Inflammatory macrophage treated with lipopolysaccharide for 1 hour (primary cell): ENCODE results near the gene NOP10.
"Not testable (repeated sequence)": the region's sequence is repeated elsewhere in the genome, so short reads cannot be mapped to it uniquely, and the experiment has no call there.

Source experiments
- DNase-seq, 2 donors: peaks; one replicate each; pipeline ENCODE4 v3.0.0-alpha.2; 2020 to 2022

NOP10 gene

DNA sequence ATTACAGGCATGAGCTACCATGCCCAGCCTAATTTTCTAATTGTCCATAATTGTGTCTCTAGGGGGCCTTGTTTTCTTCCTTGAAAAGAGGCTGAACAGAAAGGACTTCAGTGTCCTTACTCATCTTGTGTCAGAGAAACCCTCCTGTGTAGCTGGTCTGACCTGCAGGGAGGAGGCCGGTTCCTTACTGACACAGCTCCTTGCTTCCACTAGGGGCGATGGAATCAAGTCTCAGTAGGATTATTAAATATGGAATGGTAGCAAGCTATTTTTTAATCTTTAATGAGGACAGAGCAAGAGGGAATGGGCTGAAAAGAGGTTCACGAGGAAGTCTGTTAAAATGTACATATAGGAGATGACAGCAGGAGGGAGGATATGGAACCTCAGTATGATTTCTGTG is 15.4 kb upstream of the NOP10 start:
- no peak for DNase-seq

DNA sequence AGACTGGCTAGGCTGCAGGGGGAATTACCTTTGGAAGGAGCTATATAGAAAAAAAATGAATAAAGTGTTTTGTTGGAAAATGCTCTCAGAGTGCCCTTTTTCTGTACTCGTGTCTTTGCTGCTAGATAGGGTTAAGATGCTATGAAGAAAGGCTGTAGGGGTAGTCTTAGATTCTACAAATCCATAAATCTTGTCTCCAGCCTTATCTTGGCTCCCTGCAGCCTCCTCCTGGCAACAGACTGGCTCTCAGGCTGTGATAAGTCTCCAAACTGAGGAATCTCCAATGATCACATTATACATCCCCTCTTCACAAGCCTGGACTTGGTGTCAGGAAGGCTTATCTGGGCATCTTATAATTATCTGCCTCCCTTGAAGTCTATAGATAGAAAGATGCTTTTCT is 14.7 kb upstream of the NOP10 start:
- no peak for DNase-seq

GRCh38 chr15:34355241-34355640 is 12.3 kb upstream of the NOP10 start:
- peak in 1 of 2 donors; percentile 25 for DNase-seq

DNA sequence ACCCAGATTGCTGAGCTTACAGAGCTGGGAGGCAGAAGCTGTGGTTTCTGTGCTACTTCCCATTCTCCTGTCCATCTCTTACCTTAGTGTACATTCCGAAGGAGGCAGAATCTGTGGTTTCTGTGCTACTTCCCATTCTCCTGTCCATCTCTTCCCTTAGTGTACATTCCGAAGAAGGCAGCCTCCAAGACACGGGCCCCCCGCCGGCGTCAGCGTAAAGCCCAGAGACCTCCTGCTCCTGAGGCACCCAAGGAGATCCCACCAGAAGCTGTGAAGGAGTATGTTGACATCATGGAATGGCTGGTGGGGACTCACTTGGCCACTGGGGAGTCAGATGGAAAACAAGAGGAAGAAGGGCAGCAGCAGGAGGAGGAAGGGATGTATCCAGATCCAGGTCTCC is 11.3 kb upstream of the NOP10 start:
- DNase-seq = no peak

DNA sequence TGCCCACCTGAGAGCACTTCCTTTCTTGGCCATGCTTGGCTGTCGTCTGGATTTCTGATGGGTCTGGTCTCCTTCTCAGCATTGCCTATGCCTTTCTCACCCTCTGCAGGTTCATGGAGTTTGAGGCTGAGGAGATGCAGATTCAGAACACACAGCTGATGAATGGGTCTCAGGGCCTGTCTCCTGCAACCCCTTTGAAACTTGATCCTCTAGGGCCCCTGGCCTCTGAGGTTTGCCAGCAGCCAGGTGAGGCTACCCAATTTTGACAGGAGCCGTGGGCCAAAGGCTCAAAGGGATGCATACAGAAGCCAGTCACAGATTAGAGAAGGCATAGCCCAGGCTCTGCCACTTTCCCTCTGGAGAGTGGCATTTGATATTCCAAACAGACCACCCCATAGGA is 10.7 kb upstream of the NOP10 start:
- no peak for DNase-seq

- not testable (repeated sequence) for DNase-seq
Measured at GRCh38 chr15:34352996-34353395, 10.1 kb upstream of the NOP10 start.

GRCh38 chr15:34349769-34350168 is 6.8 kb upstream of the NOP10 start:
- no peak for DNase-seq

GRCh38 chr15:34348735-34349300 is 5.9 kb upstream of the NOP10 start:
- no peak for DNase-seq

DNA sequence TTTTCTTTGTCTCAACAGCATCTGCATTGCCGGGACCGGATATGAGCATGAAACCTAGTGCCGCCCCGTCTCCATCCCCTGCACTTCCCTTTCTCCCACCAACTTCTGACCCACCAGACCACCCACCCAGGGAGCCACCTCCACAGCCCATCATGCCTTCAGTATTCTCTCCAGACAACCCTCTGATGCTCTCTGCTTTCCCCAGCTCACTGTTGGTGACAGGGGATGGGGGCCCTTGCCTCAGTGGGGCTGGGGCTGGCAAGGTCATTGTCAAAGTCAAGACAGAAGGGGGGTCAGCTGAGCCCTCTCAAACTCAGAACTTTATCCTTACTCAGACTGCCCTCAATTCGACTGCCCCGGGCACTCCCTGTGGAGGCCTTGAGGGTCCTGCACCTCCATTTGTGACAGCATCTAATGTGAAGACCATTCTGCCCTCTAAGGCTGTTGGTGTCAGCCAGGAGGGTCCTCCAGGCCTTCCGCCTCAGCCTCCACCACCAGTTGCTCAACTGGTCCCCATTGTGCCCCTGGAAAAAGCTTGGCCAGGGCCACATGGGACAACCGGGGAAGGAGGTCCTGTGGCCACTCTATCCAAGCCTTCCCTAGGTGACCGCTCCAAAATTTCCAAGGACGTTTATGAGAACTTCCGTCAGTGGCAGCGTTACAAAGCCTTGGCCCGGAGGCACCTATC is 5.2 kb upstream of the NOP10 start:
- DNase-seq = no peak

DNA sequence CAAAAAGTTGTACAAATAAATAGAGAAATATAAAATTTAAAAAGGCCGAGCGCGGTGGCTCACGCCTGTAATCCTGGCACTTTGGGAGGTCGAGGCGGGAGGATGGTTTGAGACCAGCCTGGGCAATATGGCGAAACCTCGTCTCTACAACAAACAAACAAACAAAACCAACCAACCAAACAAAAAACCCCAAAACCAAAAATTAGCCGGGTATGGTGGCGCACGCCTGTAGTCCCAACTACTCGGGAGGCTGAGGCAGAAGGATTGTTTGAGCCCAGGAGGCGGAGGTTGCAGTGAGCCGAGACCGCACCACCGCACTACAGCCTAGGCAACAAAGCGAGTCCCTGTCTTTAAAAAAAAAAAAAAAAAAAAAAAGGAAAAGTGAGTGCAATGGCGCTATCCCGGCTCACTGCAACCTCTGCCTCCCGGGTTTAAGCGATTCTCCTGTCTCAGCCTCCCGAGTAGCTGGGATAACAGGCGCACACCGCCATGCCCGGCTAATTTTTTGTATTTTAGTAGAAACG is 661 bp downstream of the NOP10 start:
- DNase-seq = not testable (repeated sequence)

GRCh38 chr15:34341381-34342212 is 1.3 kb downstream of the NOP10 start:
- peak; percentile 51 to 61 for DNase-seq

DNA sequence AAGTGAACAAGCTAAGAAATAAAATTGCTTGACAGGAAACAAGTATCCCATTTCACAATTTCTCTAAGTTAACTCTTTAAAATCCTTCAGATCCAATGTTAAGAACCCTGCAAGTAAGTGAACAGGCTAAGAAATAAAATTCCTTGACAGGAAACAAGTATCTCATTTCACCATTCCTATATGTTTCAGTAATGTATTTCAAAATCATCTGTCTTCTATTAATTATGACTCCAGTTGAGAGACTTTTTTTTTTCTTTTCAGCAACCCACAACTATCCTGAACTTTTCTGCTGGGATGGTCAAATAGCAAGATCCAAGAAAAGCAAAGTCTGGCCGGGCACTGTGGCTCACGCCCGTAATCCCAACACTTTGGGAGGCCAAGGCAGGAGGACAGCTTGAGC is 3.0 kb downstream of the NOP10 start:
- DNase-seq = no peak

DNA sequence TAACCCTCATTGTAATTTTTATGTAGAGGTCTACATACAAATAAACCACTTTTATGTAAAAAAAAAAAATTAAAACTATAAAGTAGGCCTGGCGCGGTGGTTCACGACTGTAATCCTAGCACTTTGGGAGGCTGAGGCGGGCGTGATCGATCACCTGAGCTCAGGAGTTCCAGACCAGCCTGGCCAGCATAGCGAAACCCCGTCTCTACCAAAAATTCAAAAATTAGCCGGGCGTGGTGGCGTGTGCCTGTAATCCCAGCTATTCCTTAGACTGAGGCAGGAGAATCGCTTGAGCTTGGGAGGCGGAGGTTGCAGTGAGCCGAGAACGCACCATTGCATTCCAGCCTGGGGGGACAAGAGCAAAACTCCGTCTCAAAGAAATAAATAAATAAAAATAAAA is 4.6 kb downstream of the NOP10 start:
- no peak for DNase-seq

DNA sequence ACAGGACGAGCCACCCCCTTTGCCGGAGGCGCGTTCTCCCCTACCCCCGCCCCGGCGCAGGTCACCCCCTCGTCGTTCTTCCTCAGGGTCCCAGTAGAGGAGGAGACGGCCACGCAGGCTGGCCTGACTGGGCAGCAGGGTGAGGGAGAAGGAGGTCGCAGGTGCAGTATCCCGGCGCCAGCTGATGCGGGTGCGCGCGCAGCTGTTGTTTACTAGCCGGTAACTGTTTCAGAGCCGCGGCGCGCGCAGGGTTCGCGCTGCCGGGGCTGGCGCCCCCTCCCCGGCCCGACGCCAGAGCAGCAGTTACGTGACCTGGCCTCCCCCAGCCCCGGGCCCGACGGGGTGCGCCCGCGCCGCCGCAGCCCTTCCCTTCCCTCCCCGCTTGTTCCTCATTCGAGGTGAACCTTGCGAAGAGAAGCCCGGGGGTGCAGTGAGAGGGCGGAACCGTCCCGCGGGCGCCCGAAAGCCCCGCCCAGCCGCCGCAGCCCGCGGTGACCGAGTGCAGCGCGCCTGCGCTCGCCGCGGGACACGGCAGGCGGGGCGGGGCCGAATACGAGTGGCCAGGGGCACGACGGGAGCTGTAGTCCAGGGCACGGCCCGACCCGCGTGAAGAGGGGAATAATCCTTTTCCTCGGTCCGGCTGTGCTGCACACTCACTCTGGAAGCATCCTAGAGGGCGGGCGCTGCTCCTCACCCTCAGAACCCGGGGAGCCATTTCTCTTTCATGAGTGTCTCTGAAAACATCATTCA is 5.2 kb downstream of the NOP10 start, which contains the start of gene SLC12A6:
TSS of gene SLC12A6 (minus strand) at position 225 of the 750 bp plus-strand sequence. CDS start 1,101 bp downstream, outside the sequence.
- DNase-seq = peak; percentile 91 to 93

GRCh38 chr15:34336991-34337556 is 5.9 kb downstream of the NOP10 start:
- DNase-seq = no peak

DNA sequence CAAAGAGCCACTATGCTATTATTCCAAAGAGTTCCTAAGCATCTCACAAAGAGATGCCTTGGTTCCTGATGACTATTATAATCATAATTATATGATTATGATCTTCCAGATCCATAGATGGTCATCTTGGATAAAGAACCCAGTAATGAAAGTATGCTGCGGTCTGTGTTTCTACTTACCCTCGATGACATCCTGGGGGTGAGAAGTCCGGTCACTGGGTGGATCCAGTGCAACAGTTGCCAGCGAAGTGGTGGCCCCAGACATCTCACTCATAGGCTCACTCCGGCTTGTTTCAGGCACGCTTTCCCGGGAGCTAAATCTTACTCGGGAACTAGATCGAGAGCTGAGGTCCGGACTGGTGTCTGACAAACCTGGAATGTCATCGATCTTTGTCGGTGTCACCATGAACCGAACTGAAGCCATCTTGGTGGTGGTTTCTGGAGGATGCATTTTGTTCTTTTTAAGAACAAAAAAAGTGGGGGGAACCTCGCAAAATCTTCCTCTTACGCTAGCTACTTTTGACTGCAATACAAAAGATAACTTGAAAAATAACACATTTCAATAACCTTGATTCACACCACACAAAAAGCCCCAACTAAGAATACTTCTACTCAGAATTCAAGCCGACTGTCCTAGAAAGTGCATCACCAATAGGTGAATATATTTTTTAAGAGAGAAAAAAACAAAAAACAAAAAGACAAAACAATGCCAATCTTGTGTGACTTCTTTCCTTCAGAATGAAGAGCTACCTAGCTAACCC is 6.5 kb downstream of the NOP10 start:
- DNase-seq = peak; percentile 43 to 49

DNA sequence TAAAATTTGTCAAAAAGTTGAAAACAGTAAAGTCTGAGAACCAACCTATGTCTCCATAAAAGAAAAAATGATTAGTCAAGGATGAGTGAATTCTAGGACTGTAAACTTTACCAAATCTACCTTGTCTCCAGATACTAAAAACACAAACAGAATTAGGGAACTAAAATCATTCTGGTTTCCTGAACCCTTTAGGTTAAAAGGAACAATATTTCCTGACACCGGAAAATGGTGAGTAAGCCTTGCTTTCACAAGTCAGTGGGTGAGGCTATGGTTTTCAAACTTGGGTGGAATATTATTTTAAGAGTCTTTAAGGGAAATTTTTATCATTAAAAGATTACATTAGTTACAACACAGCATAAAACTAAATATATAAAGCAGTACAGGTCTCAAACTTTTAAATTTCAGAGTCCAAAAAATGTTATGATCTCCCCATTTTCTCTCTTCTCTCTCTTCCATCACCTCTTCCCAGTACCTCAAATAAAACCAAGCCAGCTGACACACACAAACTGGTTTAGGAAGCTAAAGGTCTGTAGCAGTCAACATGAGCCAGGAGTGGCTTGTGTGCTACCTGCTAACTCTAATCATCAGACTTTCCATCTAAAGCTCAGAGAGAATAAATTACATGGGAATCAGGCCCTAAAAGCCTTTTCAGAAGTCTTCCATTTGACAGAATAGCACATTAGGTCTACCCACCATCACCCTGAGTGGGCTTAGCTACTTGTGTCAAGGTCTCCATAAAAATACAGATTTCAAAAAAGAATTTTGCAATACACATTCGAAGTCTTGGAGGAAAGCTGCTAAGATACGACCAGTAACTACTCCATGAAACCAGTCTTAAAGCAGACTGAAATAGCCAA is 7.5 kb downstream of the NOP10 start:
- DNase-seq = peak; percentile 83 to 90

GRCh38 chr15:34334672-34335071 is 8.3 kb downstream of the NOP10 start:
- peak; percentile 28 to 44 for DNase-seq

DNA sequence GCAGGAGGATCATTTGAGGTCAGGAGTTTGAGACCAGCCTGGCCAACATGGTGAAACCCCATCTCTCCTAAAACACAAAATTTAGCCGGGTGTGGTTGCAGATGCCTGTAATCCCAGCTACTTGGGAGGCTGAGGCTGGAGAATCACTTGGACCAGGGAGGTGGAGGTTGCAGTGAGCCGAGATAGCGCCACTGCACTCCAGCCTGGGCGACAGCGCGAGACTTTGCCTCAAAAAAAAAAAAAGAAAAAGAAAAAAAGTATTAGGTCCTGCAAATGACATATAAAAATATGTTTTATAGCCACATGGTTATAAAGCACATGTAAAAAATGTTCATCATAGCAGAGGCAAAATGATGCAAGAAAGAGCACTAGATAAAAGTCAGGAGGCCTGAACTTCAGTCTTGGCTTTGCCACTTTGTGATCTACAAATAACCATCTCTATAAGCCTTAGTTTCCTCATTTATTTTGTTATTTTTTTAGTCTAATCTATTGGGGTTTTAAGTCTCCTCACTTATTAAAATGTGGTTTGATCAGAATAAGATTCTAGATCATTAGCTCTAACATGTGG is 10.3 kb downstream of the NOP10 start:
- DNase-seq = no peak

DNA sequence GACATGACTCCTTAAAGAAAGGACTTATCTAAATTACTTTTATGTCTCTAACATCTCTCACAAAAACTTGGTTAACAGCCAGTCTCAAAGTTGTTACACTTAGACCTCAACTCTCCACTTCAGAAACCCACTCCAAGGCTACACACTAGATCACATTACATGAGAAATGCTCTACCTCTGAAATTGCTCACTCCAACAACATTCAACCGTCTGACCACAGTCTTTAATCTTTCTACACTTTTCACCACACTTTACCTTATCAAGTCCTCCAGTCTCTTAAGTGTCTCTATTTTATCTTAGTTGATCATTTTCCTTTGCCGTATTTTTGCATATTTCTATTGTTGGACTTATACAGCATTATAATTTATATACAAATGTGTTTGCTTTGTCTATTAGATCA is 11.1 kb downstream of the NOP10 start:
- no peak for DNase-seq
